Lower lobe of right lung (tissue), 2 donors: ENCODE measurements around the gene PHACTR1. TPM values are rescaled to one million over a fixed set of nuclear protein-coding genes. Genes with fewer than 3 reads are reported as not detected.

Source experiments
- ATAC-seq, 2 donors: fragments of 200-7000 bp; cut with Tn5 transposase; one replicate each; pipeline ENCODE4 v1.9.1; 2020 to 2022; ENCODE audit warnings: mild to moderate bottlenecking in 2 of 2, moderate library complexity in 2 of 2
- DNase-seq: peaks from one replicate; pipeline ENCODE4 v3.0.0-alpha.2; 2020
- H3K27ac ChIP-seq: fragments of 200-600 bp; one replicate; pipeline ENCODE4 v1.8.0; 2022
- H3K27me3 ChIP-seq: fragments of 200-600 bp; one replicate; pipeline ENCODE4 v1.8.0; 2022; ENCODE audit warnings: low read depth
- H3K36me3 ChIP-seq: fragments of 200-600 bp; one replicate; pipeline ENCODE4 v1.8.0; 2022; ENCODE audit warnings: mild to moderate bottlenecking
- H3K4me1 ChIP-seq: fragments of 200-600 bp; one replicate; pipeline ENCODE4 v1.8.0; 2022
- H3K4me3 ChIP-seq: fragments of 200-600 bp; one replicate; pipeline ENCODE4 v1.8.0; 2022; ENCODE audit warnings: mild to moderate bottlenecking
- H3K9me3 ChIP-seq: fragments of 200-600 bp; one replicate; pipeline ENCODE4 v1.8.0; 2022
- intact Hi-C: fragments of 100-400 bp; cut with DNase I; formaldehyde crosslinking; loops from one replicate; pipeline ENCODE4 v1.11.0; 2022
- total RNA-seq: library from RNA; stranded (reverse); fragmentation: NEBNext Ultra II Directional; extraction: Animal tissue kit (Norgen Biotek cat#: 25700); gene quantifications from one replicate; pipeline ENCODE4 v1.2.1, GENCODE V29; 2021
- TF ChIP-seq, protein P1 (sequence below): fragments of 200-600 bp; IDR thresholded peaks from one replicate; pipeline ENCODE4 v1.8.0; 2022; ENCODE audit warnings: antibody characterized with exemption, mild to moderate bottlenecking
- donor health status: DM: no; HTN: yes; CAD: no; lungs with severe emphysema.

The PHACTR1 gene
- total RNA-seq, 1 donor from 2014 or later, result 91.0 TPM

GRCh38 chr6:13308332-13308731, 591.8 kb downstream of the PHACTR1 start:
- intact Hi-C loops, result no loop called here
- H3K9me3 ChIP-seq, result no peaks in the 10 kb centered on the region
- H3K36me3 ChIP-seq, result peaks cover 69% of the 10 kb centered on the region
- peaks cover 13% of the 10 kb centered on the region for H3K4me1 ChIP-seq
- no peak overlapping the region for H3K27ac ChIP-seq
- H3K4me3 ChIP-seq, result no peak overlapping the region
- DNase-seq (no peak), ATAC-seq (no peak)
- TF ChIP-seq, protein P1, sequence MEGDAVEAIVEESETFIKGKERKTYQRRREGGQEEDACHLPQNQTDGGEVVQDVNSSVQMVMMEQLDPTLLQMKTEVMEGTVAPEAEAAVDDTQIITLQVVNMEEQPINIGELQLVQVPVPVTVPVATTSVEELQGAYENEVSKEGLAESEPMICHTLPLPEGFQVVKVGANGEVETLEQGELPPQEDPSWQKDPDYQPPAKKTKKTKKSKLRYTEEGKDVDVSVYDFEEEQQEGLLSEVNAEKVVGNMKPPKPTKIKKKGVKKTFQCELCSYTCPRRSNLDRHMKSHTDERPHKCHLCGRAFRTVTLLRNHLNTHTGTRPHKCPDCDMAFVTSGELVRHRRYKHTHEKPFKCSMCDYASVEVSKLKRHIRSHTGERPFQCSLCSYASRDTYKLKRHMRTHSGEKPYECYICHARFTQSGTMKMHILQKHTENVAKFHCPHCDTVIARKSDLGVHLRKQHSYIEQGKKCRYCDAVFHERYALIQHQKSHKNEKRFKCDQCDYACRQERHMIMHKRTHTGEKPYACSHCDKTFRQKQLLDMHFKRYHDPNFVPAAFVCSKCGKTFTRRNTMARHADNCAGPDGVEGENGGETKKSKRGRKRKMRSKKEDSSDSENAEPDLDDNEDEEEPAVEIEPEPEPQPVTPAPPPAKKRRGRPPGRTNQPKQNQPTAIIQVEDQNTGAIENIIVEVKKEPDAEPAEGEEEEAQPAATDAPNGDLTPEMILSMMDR, result no peak
- H3K27me3 ChIP-seq, result no peaks in the 10 kb centered on the region

DNA sequence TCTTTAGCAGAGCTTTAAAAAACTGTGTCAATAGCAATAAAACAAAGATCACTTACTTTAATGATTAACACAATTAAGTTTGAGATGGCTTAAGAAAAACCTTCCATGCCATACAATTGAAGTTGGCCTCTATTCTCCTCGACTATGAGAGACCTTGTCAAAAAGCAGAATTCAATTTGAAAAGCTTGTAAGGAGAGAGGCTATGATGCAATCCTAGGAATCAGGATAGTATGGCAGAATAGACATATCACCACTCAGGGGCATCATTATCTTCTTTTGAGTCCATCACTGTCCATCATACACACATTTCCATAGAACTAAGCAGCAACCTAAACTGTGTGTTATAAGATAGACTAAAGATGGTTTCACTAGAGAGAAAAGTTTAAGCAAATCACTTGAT, 594.6 kb downstream of the PHACTR1 start:
- Histone ChIP-seq H3K9me3 (no peaks in the 10 kb centered on the region), H3K36me3 (peaks cover 75% of the 10 kb centered on the region), H3K4me1 (no peaks in the 10 kb centered on the region), H3K27me3 (no peaks in the 10 kb centered on the region), H3K4me3 (no peak overlapping the region), H3K27ac (no peak overlapping the region)
- no peak for ATAC-seq
- TF ChIP-seq, protein P1, result no peak
- no peak for DNase-seq
- intact Hi-C loops, result no loop called here

GRCh38 chr6:13314806-13315205, 598.2 kb downstream of the PHACTR1 start:
- no peak overlapping the region for H3K4me3 ChIP-seq
- peaks cover 84% of the 10 kb centered on the region for H3K36me3 ChIP-seq
- H3K27ac ChIP-seq, result no peak overlapping the region
- TF ChIP-seq, protein P1, result no peak
- H3K9me3 ChIP-seq, result no peaks in the 10 kb centered on the region
- intact Hi-C loops, result no loop called here
- DNase-seq, result no peak
- H3K27me3 ChIP-seq, result no peaks in the 10 kb centered on the region
- no peak for ATAC-seq
- H3K4me1 ChIP-seq, result no peaks in the 10 kb centered on the region

GRCh38 chr6:13315896-13316295, 599.3 kb downstream of the PHACTR1 start:
- intact Hi-C loops, result no loop called here
- Histone ChIP-seq H3K27ac (no peak overlapping the region), H3K36me3 (peaks cover 93% of the 10 kb centered on the region), H3K4me1 (no peaks in the 10 kb centered on the region), H3K4me3 (no peak overlapping the region), H3K27me3 (no peaks in the 10 kb centered on the region), H3K9me3 (no peaks in the 10 kb centered on the region)
- ATAC-seq, result no peak
- TF ChIP-seq, protein P1, result no peak
- DNase-seq, result no peak

DNA sequence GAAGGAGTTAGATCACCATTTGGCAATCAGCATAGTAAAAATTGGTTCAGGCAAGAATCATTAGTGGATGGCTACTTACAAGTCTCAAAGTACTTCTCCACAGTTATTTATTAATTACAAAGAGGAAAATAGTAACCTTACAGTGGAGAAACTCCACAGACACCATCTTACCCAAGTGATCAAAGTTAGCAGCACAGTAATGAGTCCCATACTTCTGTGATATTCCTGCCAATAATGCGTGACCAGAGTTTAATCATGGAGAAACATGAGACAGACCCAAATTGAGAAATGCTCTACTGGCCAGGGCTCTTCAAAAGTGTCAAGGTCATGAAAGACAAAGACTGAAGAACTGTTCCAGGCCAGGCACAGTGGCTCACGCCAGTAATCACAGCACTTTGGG, 602.3 kb downstream of the PHACTR1 start:
- ATAC-seq, result no peak
- TF ChIP-seq, protein P1, result no peak
- Histone ChIP-seq H3K4me3 (no peak overlapping the region), H3K27ac (no peak overlapping the region), H3K36me3 (peaks cover 99% of the 10 kb centered on the region), H3K9me3 (no peaks in the 10 kb centered on the region), H3K27me3 (no peaks in the 10 kb centered on the region), H3K4me1 (no peaks in the 10 kb centered on the region)
- DNase-seq, result no peak
- intact Hi-C loops, result no loop called here
